Ishikawa (cell line): ENCODE measurements around the gene NOXO1.

Source experiments
- CEBPB ChIP-seq: IDR thresholded peaks from 2 replicates; pipeline ENCODE4 v1.6.1; 2012
- CREB1 ChIP-seq: IDR thresholded peaks from 2 replicates; pipeline ENCODE4 v1.6.1; 2012; ENCODE audit warnings: low read depth
- EGR1 ChIP-seq: IDR thresholded peaks from 2 replicates; pipeline ENCODE4 v1.6.1; 2012
- EP300 ChIP-seq: IDR thresholded peaks from 2 replicates; pipeline ENCODE4 v1.6.1; 2012; ENCODE audit warnings: borderline replicate concordance
- FOXM1 ChIP-seq: IDR thresholded peaks from 2 replicates; pipeline ENCODE4 v1.6.1; 2012; ENCODE audit warnings: low read depth, borderline replicate concordance
- NFIC ChIP-seq: IDR thresholded peaks from 2 replicates; pipeline ENCODE4 v1.6.1; 2012
- RAD21 ChIP-seq: IDR thresholded peaks from 2 replicates; pipeline ENCODE4 v1.6.1; 2012; ENCODE audit warnings: low read depth
- TAF1 ChIP-seq: IDR thresholded peaks from 2 replicates; pipeline ENCODE4 v1.6.1; 2012; ENCODE audit warnings: low read depth, mild to moderate bottlenecking
- TCF12 ChIP-seq: IDR thresholded peaks from 2 replicates; pipeline ENCODE4 v1.6.1; 2012; ENCODE audit warnings: low read depth
- TEAD4 ChIP-seq: IDR thresholded peaks from 2 replicates; pipeline ENCODE4 v1.6.1; 2012
- USF1 ChIP-seq: IDR thresholded peaks from 2 replicates; pipeline ENCODE4 v1.6.1; 2012
- YY1 ChIP-seq: IDR thresholded peaks from 2 replicates; pipeline ENCODE4 v1.6.1; 2012; ENCODE audit warnings: low read depth
- ZBTB7A ChIP-seq: IDR thresholded peaks from 2 replicates; pipeline ENCODE4 v1.6.1; 2012; ENCODE audit warnings: low read depth
- TF ChIP-seq, protein P1 (sequence below): IDR thresholded peaks from 2 replicates; pipeline ENCODE4 v1.6.1; 2012
- TF ChIP-seq, protein P2 (sequence below): IDR thresholded peaks from 2 replicates; pipeline ENCODE4 v1.6.1; 2012; ENCODE audit warnings: low read depth, mild to moderate bottlenecking

NOXO1 gene

DNA sequence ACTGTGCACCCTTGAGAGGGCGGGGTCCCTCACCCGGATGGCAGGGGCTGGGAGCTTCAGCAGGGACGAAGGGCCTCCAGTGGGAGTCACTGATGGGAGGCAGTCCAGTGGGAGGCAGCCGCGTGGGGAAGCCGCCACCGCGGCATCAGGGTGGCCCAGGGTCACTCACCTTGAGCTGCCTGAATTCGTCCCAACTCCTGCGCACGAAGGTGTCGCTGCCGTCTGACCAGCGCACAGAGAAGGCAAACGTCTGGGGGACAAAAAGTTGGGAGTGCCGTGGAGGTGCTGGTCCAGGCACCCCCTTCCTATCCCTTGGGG, 540 bp downstream of the NOXO1 start:
- no peak for TF ChIP-seq YY1
- no peak for TF ChIP-seq CREB1
- no peak for TF ChIP-seq EGR1
- TF ChIP-seq ZBTB7A, result no peak
- no peak for TF ChIP-seq RAD21
- TF ChIP-seq EP300, result no peak
- TF ChIP-seq, protein P1, sequence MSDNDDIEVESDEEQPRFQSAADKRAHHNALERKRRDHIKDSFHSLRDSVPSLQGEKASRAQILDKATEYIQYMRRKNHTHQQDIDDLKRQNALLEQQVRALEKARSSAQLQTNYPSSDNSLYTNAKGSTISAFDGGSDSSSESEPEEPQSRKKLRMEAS, result no peak
- TF ChIP-seq USF1, result no peak
- TF ChIP-seq TAF1, result no peak
- no peak for TF ChIP-seq NFIC
- TF ChIP-seq TEAD4, result no peak
- TF ChIP-seq TCF12, result no peak
- TF ChIP-seq CEBPB, result no peak
- no peak for TF ChIP-seq FOXM1
- TF ChIP-seq, protein P2, sequence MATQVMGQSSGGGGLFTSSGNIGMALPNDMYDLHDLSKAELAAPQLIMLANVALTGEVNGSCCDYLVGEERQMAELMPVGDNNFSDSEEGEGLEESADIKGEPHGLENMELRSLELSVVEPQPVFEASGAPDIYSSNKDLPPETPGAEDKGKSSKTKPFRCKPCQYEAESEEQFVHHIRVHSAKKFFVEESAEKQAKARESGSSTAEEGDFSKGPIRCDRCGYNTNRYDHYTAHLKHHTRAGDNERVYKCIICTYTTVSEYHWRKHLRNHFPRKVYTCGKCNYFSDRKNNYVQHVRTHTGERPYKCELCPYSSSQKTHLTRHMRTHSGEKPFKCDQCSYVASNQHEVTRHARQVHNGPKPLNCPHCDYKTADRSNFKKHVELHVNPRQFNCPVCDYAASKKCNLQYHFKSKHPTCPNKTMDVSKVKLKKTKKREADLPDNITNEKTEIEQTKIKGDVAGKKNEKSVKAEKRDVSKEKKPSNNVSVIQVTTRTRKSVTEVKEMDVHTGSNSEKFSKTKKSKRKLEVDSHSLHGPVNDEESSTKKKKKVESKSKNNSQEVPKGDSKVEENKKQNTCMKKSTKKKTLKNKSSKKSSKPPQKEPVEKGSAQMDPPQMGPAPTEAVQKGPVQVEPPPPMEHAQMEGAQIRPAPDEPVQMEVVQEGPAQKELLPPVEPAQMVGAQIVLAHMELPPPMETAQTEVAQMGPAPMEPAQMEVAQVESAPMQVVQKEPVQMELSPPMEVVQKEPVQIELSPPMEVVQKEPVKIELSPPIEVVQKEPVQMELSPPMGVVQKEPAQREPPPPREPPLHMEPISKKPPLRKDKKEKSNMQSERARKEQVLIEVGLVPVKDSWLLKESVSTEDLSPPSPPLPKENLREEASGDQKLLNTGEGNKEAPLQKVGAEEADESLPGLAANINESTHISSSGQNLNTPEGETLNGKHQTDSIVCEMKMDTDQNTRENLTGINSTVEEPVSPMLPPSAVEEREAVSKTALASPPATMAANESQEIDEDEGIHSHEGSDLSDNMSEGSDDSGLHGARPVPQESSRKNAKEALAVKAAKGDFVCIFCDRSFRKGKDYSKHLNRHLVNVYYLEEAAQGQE, result no peak

DNA sequence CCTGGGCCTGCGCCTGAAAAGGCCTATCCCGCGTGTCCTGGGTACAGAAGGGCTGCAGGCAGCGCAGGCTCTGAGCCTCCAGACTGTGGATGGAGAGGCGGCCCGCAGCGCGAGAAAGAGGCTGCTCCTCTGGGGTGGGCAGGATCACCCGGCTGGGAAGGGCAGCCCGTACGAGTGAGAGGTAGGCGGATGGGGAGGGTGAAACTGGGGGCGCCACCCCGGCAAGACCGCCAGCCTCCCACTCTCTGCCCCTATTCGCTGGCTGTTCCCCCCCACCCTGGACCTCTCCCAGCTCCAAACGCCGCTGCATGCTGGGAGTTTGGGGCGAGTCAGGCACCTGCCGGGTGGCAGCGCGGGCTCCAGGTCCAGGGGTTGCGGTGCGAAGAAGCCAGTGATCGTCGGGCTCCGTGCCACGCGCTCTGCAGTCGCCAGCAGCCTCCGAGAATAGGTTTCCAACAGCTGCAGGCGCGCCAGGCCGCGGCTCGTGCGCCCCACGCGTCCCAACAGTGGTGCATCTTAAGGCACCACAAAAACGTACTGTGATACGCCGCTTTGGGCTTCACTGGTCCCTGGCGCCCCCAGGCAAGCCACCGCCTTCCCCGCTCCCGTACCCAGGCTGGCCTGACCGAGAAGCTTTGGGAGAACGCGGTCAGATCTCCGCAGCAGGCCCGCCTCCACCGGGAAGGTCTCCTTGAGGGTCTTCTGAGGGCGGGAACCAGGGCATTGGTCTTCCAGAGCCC, 1.1 kb downstream of the NOXO1 start:
- no peak for TF ChIP-seq TEAD4
- TF ChIP-seq FOXM1, result no peak
- TF ChIP-seq ZBTB7A, result no peak
- no peak for TF ChIP-seq USF1
- no peak for TF ChIP-seq CEBPB
- no peak for TF ChIP-seq YY1
- TF ChIP-seq, protein P2, result no peak

DNA sequence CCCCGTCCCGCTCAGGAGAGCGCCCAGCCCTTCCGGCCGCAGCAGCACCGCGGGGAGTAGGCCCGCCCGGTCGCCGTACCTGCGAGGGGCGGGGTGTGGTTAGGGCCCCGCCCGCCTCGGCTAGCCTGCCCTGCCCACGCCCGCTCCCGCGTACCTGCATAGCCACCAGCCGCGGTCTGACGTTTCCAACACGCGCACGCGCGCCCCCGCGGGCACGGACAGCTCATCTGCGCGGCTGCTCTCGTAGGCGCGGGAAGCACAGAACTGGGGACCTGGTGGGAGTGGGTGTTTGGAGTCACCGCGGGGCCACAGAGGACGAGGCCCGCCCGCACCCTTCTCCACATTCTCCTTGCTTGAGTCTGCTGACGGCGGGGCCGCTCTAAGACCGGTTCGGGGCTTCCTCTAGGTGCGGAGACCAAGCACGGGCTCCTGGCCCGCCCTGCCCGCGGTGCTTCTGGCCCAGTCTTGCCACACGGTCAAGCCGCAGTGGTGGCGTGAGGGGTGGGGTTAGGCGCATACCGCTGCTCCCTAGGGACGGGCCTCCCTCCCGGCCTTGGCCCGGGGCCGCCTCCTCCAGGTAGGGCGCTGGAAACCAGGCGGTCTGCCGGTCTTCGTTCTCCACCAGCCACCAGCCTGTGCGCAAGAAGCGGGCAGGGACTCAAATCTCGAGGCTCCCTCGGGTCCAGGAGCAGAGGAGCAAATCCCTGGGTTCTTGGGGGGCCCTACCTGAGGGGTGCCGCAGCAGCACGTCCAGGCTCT, 1.8 kb downstream of the NOXO1 start:
- TF ChIP-seq CREB1, result peak; percentile 54
- TF ChIP-seq ZBTB7A, result no peak
- TF ChIP-seq EGR1, result peak; percentile 35; the same call in 1 of the 2 replicates
- TF ChIP-seq CEBPB, result no peak
- TF ChIP-seq, protein P1, result peak; percentile 72; the same call in 1 of the 2 replicates
- no peak for TF ChIP-seq RAD21
- TF ChIP-seq FOXM1, result no peak
- TF ChIP-seq TEAD4, result peak; percentile 16
- TF ChIP-seq TCF12, result 0 out of 2 replicates have a peak, but pooled peaks have one; percentile 47

DNA sequence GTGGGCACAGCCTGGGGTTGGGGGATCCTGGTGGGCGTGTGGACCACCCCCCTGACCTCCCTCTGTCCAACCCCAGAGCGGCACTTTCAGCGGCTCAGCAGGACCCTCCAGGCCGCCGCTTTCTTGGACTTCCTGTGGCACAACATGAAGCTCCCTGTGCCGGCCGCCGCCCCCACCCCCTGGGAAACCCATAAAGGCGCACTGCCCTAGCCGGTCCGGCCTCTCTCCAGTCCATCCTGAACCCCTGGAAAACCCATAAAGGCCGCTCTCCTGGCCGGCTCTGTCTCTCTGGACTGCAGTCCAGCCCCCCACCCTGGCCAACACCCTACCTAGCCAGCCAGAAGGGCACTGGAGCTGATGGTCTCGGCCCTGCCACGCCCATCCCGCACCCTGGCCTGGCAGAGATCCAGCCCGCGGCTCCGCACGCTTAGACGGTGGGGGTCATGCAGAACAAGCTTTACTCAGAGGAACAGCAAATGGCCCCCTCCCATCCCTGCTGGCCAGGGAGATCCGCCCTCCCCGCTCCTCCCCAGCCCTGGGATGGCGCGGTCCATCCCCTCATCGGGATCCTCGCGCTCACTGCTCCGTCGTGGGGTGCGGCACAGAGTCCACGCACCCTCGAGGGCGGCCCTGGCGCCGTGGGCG, 2.7 kb downstream of the NOXO1 start:
- TF ChIP-seq NFIC, result peak; percentile 32; the same call in 1 of the 2 replicates
- TF ChIP-seq, protein P2, result no peak
